GM23338 (cell line): ENCODE results near the gene GRM8.

Source experiments
- CREB1 ChIP-seq: fragments of 250-450 bp; sonication (Bioruptor Pico); IDR thresholded peaks from 2 replicates; pipeline ENCODE4 v1.5.0; 2020; ENCODE audit warnings: low read depth, mild to moderate bottlenecking, moderate library complexity
- EZH2 ChIP-seq: fragments of 200-600 bp; sonication (generic); IDR thresholded peaks from one replicate; pipeline ENCODE4 v1.8.0; 2017; ENCODE audit warnings: antibody characterized with exemption, mild to moderate bottlenecking, low read depth; ENCODE audit not compliant: unreplicated experiment
- EZH2phosphoT487 ChIP-seq: fragments of 200-600 bp; sonication (generic); IDR thresholded peaks from one replicate; pipeline ENCODE4 v1.8.1; 2018; ENCODE audit warnings: antibody characterized with exemption; ENCODE audit not compliant: unreplicated experiment
- JUNB ChIP-seq: IDR thresholded peaks from one replicate; pipeline ENCODE4 v1.6.1; 2016; ENCODE audit warnings: antibody characterized with exemption; ENCODE audit not compliant: unreplicated experiment
- NANOG ChIP-seq: IDR thresholded peaks from 2 replicates; pipeline ENCODE4 v1.6.1; 2016; ENCODE audit warnings: antibody characterized with exemption, borderline replicate concordance
- POLR2AphosphoS5 ChIP-seq: IDR thresholded peaks from 2 replicates; pipeline ENCODE4 v1.6.1; 2016; ENCODE audit warnings: antibody characterized with exemption, low read depth
- ZNF331 ChIP-seq: fragments of 250-450 bp; sonication (Bioruptor Pico); IDR thresholded peaks from 2 replicates; pipeline ENCODE4 v1.5.0; 2020; ENCODE audit warnings: low read depth, mild to moderate bottlenecking, moderate library complexity
- TF ChIP-seq, protein P1 (sequence below), 2 experiments: fragments of 200-600 bp in 1 of 2; sonication (generic) in 1 of 2; conservative IDR thresholded peaks; 2 replicates each; pipeline versions ENCODE4 v1.5.1 to v1.6.1; 2016 to 2017; ENCODE audit warnings: antibody characterized with exemption in 2 of 2, low read depth in 2 of 2, mild to moderate bottlenecking in 2 of 2, moderate library complexity in 1 of 2
- TF ChIP-seq, protein P2 (sequence below): IDR thresholded peaks from one replicate; pipeline ENCODE4 v1.6.1; 2018; ENCODE audit warnings: antibody characterized with exemption; ENCODE audit not compliant: unreplicated experiment
- TF ChIP-seq, protein P3 (sequence below): fragments of 250-450 bp; sonication (Bioruptor Pico); IDR thresholded peaks from 2 replicates; pipeline ENCODE4 v1.5.0; 2020; ENCODE audit warnings: mild to moderate bottlenecking, moderate library complexity
- TF ChIP-seq, protein P4 (sequence below): IDR thresholded peaks from 2 replicates; pipeline ENCODE4 v1.6.1; 2016; ENCODE audit warnings: antibody characterized with exemption

DNA sequence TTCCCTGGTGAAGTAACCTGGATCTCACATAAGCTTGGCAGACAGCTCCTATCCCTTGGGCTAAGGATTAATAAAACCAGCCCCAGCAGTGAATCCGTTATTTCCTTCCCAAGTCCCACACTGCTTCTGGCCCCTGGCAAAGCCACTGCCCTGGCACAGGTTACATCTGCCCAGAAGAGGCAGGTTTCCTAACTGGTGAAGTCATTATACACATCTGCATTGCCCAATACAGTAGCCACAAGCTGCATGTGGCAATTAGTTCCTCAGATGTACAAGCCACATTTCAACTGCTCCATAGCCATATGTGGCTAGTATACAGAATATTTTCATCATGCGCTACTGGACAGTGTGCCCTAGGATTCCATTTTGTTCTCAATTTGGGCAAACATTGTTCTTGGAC lies 273.0 kb downstream of the GRM8 start:
- TF ChIP-seq, protein P1, sequence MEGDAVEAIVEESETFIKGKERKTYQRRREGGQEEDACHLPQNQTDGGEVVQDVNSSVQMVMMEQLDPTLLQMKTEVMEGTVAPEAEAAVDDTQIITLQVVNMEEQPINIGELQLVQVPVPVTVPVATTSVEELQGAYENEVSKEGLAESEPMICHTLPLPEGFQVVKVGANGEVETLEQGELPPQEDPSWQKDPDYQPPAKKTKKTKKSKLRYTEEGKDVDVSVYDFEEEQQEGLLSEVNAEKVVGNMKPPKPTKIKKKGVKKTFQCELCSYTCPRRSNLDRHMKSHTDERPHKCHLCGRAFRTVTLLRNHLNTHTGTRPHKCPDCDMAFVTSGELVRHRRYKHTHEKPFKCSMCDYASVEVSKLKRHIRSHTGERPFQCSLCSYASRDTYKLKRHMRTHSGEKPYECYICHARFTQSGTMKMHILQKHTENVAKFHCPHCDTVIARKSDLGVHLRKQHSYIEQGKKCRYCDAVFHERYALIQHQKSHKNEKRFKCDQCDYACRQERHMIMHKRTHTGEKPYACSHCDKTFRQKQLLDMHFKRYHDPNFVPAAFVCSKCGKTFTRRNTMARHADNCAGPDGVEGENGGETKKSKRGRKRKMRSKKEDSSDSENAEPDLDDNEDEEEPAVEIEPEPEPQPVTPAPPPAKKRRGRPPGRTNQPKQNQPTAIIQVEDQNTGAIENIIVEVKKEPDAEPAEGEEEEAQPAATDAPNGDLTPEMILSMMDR (conservative IDR thresholded peaks at IDR 0.05; ENCODE audit: low read depth in 2 of 2), result no peak
- TF ChIP-seq POLR2AphosphoS5 (no peak), NANOG (no peak), EZH2 (no peak), EZH2phosphoT487 (no peak), JUNB (no peak), ZNF331 (CRISPR knock-in tag) (no peak), CREB1 (no peak)
- TF ChIP-seq, protein P2, sequence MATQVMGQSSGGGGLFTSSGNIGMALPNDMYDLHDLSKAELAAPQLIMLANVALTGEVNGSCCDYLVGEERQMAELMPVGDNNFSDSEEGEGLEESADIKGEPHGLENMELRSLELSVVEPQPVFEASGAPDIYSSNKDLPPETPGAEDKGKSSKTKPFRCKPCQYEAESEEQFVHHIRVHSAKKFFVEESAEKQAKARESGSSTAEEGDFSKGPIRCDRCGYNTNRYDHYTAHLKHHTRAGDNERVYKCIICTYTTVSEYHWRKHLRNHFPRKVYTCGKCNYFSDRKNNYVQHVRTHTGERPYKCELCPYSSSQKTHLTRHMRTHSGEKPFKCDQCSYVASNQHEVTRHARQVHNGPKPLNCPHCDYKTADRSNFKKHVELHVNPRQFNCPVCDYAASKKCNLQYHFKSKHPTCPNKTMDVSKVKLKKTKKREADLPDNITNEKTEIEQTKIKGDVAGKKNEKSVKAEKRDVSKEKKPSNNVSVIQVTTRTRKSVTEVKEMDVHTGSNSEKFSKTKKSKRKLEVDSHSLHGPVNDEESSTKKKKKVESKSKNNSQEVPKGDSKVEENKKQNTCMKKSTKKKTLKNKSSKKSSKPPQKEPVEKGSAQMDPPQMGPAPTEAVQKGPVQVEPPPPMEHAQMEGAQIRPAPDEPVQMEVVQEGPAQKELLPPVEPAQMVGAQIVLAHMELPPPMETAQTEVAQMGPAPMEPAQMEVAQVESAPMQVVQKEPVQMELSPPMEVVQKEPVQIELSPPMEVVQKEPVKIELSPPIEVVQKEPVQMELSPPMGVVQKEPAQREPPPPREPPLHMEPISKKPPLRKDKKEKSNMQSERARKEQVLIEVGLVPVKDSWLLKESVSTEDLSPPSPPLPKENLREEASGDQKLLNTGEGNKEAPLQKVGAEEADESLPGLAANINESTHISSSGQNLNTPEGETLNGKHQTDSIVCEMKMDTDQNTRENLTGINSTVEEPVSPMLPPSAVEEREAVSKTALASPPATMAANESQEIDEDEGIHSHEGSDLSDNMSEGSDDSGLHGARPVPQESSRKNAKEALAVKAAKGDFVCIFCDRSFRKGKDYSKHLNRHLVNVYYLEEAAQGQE, result no peak
- TF ChIP-seq, protein P3, sequence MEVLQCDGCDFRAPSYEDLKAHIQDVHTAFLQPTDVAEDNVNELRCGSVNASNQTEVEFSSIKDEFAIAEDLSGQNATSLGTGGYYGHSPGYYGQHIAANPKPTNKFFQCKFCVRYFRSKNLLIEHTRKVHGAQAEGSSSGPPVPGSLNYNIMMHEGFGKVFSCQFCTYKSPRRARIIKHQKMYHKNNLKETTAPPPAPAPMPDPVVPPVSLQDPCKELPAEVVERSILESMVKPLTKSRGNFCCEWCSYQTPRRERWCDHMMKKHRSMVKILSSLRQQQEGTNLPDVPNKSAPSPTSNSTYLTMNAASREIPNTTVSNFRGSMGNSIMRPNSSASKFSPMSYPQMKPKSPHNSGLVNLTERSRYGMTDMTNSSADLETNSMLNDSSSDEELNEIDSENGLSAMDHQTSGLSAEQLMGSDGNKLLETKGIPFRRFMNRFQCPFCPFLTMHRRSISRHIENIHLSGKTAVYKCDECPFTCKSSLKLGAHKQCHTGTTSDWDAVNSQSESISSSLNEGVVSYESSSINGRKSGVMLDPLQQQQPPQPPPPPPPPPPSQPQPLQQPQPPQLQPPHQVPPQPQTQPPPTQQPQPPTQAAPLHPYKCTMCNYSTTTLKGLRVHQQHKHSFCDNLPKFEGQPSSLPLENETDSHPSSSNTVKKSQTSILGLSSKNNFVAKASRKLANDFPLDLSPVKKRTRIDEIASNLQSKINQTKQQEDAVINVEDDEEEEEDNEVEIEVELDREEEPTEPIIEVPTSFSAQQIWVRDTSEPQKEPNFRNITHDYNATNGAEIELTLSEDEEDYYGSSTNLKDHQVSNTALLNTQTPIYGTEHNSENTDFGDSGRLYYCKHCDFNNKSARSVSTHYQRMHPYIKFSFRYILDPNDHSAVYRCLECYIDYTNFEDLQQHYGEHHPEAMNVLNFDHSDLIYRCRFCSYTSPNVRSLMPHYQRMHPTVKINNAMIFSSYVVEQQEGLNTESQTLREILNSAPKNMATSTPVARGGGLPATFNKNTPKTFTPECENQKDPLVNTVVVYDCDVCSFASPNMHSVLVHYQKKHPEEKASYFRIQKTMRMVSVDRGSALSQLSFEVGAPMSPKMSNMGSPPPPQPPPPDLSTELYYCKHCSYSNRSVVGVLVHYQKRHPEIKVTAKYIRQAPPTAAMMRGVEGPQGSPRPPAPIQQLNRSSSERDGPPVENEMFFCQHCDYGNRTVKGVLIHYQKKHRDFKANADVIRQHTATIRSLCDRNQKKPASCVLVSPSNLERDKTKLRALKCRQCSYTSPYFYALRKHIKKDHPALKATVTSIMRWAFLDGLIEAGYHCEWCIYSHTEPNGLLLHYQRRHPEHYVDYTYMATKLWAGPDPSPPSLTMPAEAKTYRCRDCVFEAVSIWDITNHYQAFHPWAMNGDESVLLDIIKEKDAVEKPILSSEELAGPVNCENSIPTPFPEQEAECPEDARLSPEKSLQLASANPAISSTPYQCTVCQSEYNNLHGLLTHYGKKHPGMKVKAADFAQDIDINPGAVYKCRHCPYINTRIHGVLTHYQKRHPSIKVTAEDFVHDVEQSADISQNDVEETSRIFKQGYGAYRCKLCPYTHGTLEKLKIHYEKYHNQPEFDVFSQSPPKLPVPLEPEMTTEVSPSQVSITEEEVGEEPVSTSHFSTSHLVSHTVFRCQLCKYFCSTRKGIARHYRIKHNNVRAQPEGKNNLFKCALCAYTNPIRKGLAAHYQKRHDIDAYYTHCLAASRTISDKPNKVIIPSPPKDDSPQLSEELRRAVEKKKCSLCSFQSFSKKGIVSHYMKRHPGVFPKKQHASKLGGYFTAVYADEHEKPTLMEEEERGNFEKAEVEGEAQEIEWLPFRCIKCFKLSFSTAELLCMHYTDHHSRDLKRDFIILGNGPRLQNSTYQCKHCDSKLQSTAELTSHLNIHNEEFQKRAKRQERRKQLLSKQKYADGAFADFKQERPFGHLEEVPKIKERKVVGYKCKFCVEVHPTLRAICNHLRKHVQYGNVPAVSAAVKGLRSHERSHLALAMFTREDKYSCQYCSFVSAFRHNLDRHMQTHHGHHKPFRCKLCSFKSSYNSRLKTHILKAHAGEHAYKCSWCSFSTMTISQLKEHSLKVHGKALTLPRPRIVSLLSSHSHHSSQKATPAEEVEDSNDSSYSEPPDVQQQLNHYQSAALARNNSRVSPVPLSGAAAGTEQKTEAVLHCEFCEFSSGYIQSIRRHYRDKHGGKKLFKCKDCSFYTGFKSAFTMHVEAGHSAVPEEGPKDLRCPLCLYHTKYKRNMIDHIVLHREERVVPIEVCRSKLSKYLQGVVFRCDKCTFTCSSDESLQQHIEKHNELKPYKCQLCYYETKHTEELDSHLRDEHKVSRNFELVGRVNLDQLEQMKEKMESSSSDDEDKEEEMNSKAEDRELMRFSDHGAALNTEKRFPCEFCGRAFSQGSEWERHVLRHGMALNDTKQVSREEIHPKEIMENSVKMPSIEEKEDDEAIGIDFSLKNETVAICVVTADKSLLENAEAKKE (CRISPR knock-in tag), result no peak
- TF ChIP-seq, protein P4, sequence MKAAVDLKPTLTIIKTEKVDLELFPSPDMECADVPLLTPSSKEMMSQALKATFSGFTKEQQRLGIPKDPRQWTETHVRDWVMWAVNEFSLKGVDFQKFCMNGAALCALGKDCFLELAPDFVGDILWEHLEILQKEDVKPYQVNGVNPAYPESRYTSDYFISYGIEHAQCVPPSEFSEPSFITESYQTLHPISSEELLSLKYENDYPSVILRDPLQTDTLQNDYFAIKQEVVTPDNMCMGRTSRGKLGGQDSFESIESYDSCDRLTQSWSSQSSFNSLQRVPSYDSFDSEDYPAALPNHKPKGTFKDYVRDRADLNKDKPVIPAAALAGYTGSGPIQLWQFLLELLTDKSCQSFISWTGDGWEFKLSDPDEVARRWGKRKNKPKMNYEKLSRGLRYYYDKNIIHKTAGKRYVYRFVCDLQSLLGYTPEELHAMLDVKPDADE, result no peak
